GM23338 (cell line): ENCODE results near the gene LAMA4. TPM values are rescaled to one million over a fixed set of nuclear protein-coding genes. Genes with fewer than 3 reads are reported as not detected.

ENCODE experiments used
- ATAC-seq: fragments of 200-7000 bp; cut with Tn5 transposase; 3 replicates; pipeline ENCODE4 v1.9.1; 2020
- DNase-seq: peaks from one replicate; pipeline ENCODE4 v3.0.0-alpha.2; 2015; ENCODE audit warnings: low spot score
- H2AFZ ChIP-seq: fragments of 200-600 bp; sonication (generic); 2 replicates; pipeline ENCODE4 v1.8.0; 2016; ENCODE audit warnings: antibody characterized with exemption, mild to moderate bottlenecking, moderate library complexity
- H3F3A ChIP-seq: fragments of 200-600 bp; sonication (generic); replicated peaks from 2 replicates; pipeline ENCODE4 v1.8.0; 2017; ENCODE audit warnings: antibody characterized with exemption, mixed run types, low read depth
- H3K27ac ChIP-seq: fragments of 200-600 bp; sonication (generic); 2 replicates; pipeline ENCODE4 v1.6.1; 2016; ENCODE audit warnings: low read depth
- H3K27me3 ChIP-seq: fragments of 200-600 bp; sonication (generic); 2 replicates; pipeline ENCODE4 v1.8.0; 2016; ENCODE audit warnings: mild to moderate bottlenecking, mixed run types, moderate library complexity; ENCODE audit not compliant: insufficient read depth
- H3K36me3 ChIP-seq: fragments of 200-600 bp; sonication (generic); 2 replicates; pipeline ENCODE4 v1.8.0; 2016; ENCODE audit warnings: mild to moderate bottlenecking; ENCODE audit not compliant: insufficient read depth
- H3K4me1 ChIP-seq: fragments of 200-600 bp; sonication (generic); 2 replicates; pipeline ENCODE4 v1.8.0; 2016; ENCODE audit warnings: mild to moderate bottlenecking, moderate library complexity; ENCODE audit not compliant: insufficient read depth
- H3K4me2 ChIP-seq: fragments of 200-600 bp; sonication (generic); 2 replicates; pipeline ENCODE4 v1.7.1; 2017; ENCODE audit warnings: mixed run types
- H3K4me3 ChIP-seq: fragments of 200-600 bp; sonication (generic); 2 replicates; pipeline ENCODE4 v1.6.1; 2016; ENCODE audit warnings: mixed run types
- H3K79me2 ChIP-seq: fragments of 200-600 bp; sonication (generic); replicated peaks from 2 replicates; pipeline ENCODE4 v1.8.0; 2017; ENCODE audit warnings: mild to moderate bottlenecking; ENCODE audit not compliant: insufficient read depth
- H3K9me2 ChIP-seq: fragments of 200-600 bp; sonication (generic); 2 replicates; pipeline ENCODE4 v1.8.0; 2017; ENCODE audit not compliant: insufficient read depth
- H4K20me1 ChIP-seq: fragments of 200-600 bp; sonication (generic); replicated peaks from 2 replicates; pipeline ENCODE4 v1.8.0; 2017; ENCODE audit warnings: mild to moderate bottlenecking; ENCODE audit not compliant: insufficient read depth
- H3K27ac Mint-ChIP-seq: 2 replicates; pipeline ENCODE4 v1.8.0; 2020; ENCODE audit warnings: inconsistent platforms, mild to moderate bottlenecking, moderate library complexity, mixed read lengths
- H3K27me3 Mint-ChIP-seq: 3 replicates; pipeline ENCODE4 v1.8.0; 2022; ENCODE audit warnings: low read depth, mild to moderate bottlenecking, moderate library complexity, mixed read lengths, inconsistent platforms; ENCODE audit not compliant: insufficient read depth, poor library complexity
- H3K36me3 Mint-ChIP-seq: 3 replicates; pipeline ENCODE4 v1.8.0; 2021; ENCODE audit warnings: low read depth, mild to moderate bottlenecking, inconsistent platforms, moderate library complexity, mixed read lengths
- H3K4me1 Mint-ChIP-seq: 3 replicates; pipeline ENCODE4 v1.8.0; 2020; ENCODE audit warnings: mild to moderate bottlenecking, inconsistent platforms, mixed read lengths
- H3K4me3 Mint-ChIP-seq: 3 replicates; pipeline ENCODE4 v1.8.0; 2021; ENCODE audit warnings: moderate library complexity, mild to moderate bottlenecking, inconsistent platforms, mixed read lengths
- H3K9me3 Mint-ChIP-seq: 3 replicates; pipeline ENCODE4 v1.8.0; 2020; ENCODE audit warnings: moderate library complexity, mild to moderate bottlenecking, inconsistent platforms, mixed read lengths
- CREB1 ChIP-seq: fragments of 250-450 bp; sonication (Bioruptor Pico); IDR thresholded peaks from 2 replicates; pipeline ENCODE4 v1.5.0; 2020; ENCODE audit warnings: low read depth, mild to moderate bottlenecking, moderate library complexity
- EZH2 ChIP-seq: fragments of 200-600 bp; sonication (generic); IDR thresholded peaks from one replicate; pipeline ENCODE4 v1.8.0; 2017; ENCODE audit warnings: antibody characterized with exemption, mild to moderate bottlenecking, low read depth; ENCODE audit not compliant: unreplicated experiment
- EZH2phosphoT487 ChIP-seq: fragments of 200-600 bp; sonication (generic); IDR thresholded peaks from one replicate; pipeline ENCODE4 v1.8.1; 2018; ENCODE audit warnings: antibody characterized with exemption; ENCODE audit not compliant: unreplicated experiment
- JUNB ChIP-seq: IDR thresholded peaks from one replicate; pipeline ENCODE4 v1.6.1; 2016; ENCODE audit warnings: antibody characterized with exemption; ENCODE audit not compliant: unreplicated experiment
- NANOG ChIP-seq: IDR thresholded peaks from 2 replicates; pipeline ENCODE4 v1.6.1; 2016; ENCODE audit warnings: antibody characterized with exemption, borderline replicate concordance
- POLR2AphosphoS5 ChIP-seq: IDR thresholded peaks from 2 replicates; pipeline ENCODE4 v1.6.1; 2016; ENCODE audit warnings: antibody characterized with exemption, low read depth
- ZNF114 ChIP-seq: fragments of 250-450 bp; sonication (Bioruptor Pico); IDR thresholded peaks from 2 replicates; pipeline ENCODE4 v1.5.0; 2020; ENCODE audit warnings: mild to moderate bottlenecking, moderate library complexity
- ZNF331 ChIP-seq: fragments of 250-450 bp; sonication (Bioruptor Pico); IDR thresholded peaks from 2 replicates; pipeline ENCODE4 v1.5.0; 2020; ENCODE audit warnings: low read depth, mild to moderate bottlenecking, moderate library complexity
- polyA plus RNA-seq: library from polyadenylated mRNA; unstranded; fragments of >200 nt; fragmentation: Nextera tagmentation; extraction: Ambion mirVana; gene quantifications from 2 replicates; pipeline ENCODE4 v1.2.1, GENCODE V29; 2016
- total RNA-seq: library from RNA; depleted of rRNA; stranded (reverse); fragments of >200 nt; shearing (Covaris generic); gene quantifications from 2 replicates; pipeline ENCODE4 v1.2.3, GENCODE V29; 2014
- TF ChIP-seq, protein P1 (sequence below), 2 experiments: fragments of 200-600 bp in 1 of 2; sonication (generic) in 1 of 2; conservative IDR thresholded peaks; 2 replicates each; pipeline versions ENCODE4 v1.5.1 to v1.6.1; 2016 to 2017; ENCODE audit warnings: antibody characterized with exemption in 2 of 2, low read depth in 2 of 2, mild to moderate bottlenecking in 2 of 2, moderate library complexity in 1 of 2
- TF ChIP-seq, protein P2 (sequence below): IDR thresholded peaks from 2 replicates; pipeline ENCODE4 v1.6.1; 2016; ENCODE audit warnings: antibody characterized with exemption
- TF ChIP-seq, protein P3 (sequence below): IDR thresholded peaks from one replicate; pipeline ENCODE4 v1.6.1; 2018; ENCODE audit warnings: antibody characterized with exemption; ENCODE audit not compliant: unreplicated experiment

Gene LAMA4
- total and polyA plus RNA-seq, 2 experiments from 2014 or later: 1.7 to 2.8 TPM

DNA sequence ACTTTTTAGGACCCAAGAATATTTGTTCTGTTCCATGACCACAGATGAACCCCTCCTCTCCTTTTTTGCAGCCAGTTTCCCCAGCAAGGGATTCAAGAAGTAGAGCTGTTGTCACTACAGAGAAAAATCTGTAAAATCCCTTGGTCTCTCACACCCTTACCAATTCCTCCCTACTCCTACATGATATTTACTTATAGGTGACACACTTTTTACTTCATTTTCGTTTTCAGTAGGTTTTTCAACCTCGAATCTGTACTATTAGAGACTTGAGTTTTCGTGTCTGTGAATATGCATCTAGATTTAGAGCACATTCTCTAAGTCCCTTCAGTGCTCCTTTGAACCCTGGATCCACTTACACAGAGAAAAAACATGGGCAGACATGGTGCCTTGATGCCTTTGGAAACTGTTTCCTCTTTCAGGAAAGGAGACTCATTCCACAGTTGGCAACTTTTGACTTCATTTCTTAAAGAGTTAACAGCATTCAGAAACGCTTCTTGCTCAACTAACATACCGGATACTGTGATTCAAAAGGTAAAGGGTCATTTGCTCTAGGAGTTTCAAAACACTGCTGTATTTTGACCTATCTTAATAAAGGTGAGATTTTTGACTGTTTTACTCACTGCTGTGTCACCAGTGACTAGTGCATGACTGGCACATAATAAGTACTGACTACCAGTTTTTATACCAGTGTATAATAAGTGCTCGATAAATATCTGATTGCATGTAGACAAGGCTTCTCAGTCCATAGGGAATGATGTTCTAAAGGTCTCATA, 50.6 kb downstream of the LAMA4 start:
- no peak overlapping the region for H3K27ac ChIP-seq
- H3K9me2 ChIP-seq: peaks cover 14% of the 10 kb centered on the region
- Mint-ChIP-seq H3K4me1 (peaks cover 52% of the 10 kb centered on the region), H3K36me3 (peaks cover 4% of the 10 kb centered on the region; the same call in 2 of the 3 replicates), H3K27me3 (peaks cover 2% of the 10 kb centered on the region), H3K9me3 (peaks cover 9% of the 10 kb centered on the region; the same call in 2 of the 3 replicates), H3K4me3 (no peak overlapping the region), H3K27ac (peak overlapping the region; percentile 4; the same call in 1 of the 2 replicates)
- H3K4me1 ChIP-seq: peaks cover 39% of the 10 kb centered on the region
- no peak for ATAC-seq
- H3K79me2 ChIP-seq: no peaks in the 10 kb centered on the region
- H3K27me3 ChIP-seq: no peaks in the 10 kb centered on the region
- no peak overlapping the region for H3K4me2 ChIP-seq
- H2AFZ ChIP-seq: no peak overlapping the region
- no peaks in the 10 kb centered on the region for H3F3A ChIP-seq
- DNase-seq: no peak
- no peaks in the 10 kb centered on the region for H3K36me3 ChIP-seq
- TF ChIP-seq, protein P1, sequence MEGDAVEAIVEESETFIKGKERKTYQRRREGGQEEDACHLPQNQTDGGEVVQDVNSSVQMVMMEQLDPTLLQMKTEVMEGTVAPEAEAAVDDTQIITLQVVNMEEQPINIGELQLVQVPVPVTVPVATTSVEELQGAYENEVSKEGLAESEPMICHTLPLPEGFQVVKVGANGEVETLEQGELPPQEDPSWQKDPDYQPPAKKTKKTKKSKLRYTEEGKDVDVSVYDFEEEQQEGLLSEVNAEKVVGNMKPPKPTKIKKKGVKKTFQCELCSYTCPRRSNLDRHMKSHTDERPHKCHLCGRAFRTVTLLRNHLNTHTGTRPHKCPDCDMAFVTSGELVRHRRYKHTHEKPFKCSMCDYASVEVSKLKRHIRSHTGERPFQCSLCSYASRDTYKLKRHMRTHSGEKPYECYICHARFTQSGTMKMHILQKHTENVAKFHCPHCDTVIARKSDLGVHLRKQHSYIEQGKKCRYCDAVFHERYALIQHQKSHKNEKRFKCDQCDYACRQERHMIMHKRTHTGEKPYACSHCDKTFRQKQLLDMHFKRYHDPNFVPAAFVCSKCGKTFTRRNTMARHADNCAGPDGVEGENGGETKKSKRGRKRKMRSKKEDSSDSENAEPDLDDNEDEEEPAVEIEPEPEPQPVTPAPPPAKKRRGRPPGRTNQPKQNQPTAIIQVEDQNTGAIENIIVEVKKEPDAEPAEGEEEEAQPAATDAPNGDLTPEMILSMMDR (conservative IDR thresholded peaks at IDR 0.05; ENCODE audit: low read depth in 2 of 2): no peak
- TF ChIP-seq ZNF331 (CRISPR knock-in tag) (no peak), EZH2phosphoT487 (no peak), JUNB (no peak), POLR2AphosphoS5 (no peak), EZH2 (no peak), ZNF114 (CRISPR knock-in tag) (no peak), NANOG (no peak), CREB1 (CRISPR knock-in tag) (no peak)
- TF ChIP-seq, protein P2, sequence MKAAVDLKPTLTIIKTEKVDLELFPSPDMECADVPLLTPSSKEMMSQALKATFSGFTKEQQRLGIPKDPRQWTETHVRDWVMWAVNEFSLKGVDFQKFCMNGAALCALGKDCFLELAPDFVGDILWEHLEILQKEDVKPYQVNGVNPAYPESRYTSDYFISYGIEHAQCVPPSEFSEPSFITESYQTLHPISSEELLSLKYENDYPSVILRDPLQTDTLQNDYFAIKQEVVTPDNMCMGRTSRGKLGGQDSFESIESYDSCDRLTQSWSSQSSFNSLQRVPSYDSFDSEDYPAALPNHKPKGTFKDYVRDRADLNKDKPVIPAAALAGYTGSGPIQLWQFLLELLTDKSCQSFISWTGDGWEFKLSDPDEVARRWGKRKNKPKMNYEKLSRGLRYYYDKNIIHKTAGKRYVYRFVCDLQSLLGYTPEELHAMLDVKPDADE: no peak
- TF ChIP-seq, protein P3, sequence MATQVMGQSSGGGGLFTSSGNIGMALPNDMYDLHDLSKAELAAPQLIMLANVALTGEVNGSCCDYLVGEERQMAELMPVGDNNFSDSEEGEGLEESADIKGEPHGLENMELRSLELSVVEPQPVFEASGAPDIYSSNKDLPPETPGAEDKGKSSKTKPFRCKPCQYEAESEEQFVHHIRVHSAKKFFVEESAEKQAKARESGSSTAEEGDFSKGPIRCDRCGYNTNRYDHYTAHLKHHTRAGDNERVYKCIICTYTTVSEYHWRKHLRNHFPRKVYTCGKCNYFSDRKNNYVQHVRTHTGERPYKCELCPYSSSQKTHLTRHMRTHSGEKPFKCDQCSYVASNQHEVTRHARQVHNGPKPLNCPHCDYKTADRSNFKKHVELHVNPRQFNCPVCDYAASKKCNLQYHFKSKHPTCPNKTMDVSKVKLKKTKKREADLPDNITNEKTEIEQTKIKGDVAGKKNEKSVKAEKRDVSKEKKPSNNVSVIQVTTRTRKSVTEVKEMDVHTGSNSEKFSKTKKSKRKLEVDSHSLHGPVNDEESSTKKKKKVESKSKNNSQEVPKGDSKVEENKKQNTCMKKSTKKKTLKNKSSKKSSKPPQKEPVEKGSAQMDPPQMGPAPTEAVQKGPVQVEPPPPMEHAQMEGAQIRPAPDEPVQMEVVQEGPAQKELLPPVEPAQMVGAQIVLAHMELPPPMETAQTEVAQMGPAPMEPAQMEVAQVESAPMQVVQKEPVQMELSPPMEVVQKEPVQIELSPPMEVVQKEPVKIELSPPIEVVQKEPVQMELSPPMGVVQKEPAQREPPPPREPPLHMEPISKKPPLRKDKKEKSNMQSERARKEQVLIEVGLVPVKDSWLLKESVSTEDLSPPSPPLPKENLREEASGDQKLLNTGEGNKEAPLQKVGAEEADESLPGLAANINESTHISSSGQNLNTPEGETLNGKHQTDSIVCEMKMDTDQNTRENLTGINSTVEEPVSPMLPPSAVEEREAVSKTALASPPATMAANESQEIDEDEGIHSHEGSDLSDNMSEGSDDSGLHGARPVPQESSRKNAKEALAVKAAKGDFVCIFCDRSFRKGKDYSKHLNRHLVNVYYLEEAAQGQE: no peak
- H3K4me3 ChIP-seq: no peak overlapping the region
- H4K20me1 ChIP-seq: no peaks in the 10 kb centered on the region
